ENCODE results near the gene FBXO15. TPM values are rescaled to one million over a fixed set of nuclear protein-coding genes. Genes with fewer than 3 reads are reported as not detected.

FBXO15 gene
- total RNA-seq, 1 donor from 2014 or later = not detected

DNA sequence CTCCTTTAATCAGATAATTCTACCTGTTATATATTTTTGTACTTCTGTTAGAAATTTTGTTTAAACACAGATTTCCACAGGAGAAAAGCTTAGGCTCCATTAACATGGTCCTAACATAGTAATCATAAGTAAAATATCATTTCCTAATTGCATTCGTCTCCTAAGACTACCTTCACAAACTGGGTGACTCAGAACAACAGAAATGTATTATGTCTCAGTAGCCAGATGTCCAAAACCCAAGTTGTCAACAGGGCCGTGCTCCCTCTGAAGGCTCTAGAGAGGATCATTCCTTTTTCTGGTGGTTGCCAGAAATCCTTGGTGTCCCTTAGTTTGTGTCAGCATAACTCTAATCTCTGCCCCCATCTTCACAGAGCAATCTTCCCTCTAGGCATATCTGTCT, 5.4 kb downstream of the FBXO15 start:
- peaks cover 7% of the 10 kb centered on the region for H3K4me1 ChIP-seq
- no peaks in the 10 kb centered on the region for H3K36me3 ChIP-seq
- no peak overlapping the region for H3K27ac ChIP-seq
- H3K9me3 ChIP-seq = no peaks in the 10 kb centered on the region
- no peak overlapping the region for H3K4me3 ChIP-seq
- no peaks in the 10 kb centered on the region for H3K27me3 ChIP-seq
- no peak for DNase-seq (ENCODE audit: extremely low spot score in 2 of 2)
- intact Hi-C loops (cut with DNase I) = no loop called here
- TF ChIP-seq, protein P1, sequence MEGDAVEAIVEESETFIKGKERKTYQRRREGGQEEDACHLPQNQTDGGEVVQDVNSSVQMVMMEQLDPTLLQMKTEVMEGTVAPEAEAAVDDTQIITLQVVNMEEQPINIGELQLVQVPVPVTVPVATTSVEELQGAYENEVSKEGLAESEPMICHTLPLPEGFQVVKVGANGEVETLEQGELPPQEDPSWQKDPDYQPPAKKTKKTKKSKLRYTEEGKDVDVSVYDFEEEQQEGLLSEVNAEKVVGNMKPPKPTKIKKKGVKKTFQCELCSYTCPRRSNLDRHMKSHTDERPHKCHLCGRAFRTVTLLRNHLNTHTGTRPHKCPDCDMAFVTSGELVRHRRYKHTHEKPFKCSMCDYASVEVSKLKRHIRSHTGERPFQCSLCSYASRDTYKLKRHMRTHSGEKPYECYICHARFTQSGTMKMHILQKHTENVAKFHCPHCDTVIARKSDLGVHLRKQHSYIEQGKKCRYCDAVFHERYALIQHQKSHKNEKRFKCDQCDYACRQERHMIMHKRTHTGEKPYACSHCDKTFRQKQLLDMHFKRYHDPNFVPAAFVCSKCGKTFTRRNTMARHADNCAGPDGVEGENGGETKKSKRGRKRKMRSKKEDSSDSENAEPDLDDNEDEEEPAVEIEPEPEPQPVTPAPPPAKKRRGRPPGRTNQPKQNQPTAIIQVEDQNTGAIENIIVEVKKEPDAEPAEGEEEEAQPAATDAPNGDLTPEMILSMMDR (IDR thresholded peaks at IDR 0.05) = no peak
- TF ChIP-seq POLR2AphosphoS5 (IDR thresholded peaks at IDR 0.05; ENCODE audit: insufficient read depth in 1 of 2, low read depth in 1 of 2) (no peak), POLR2A (IDR thresholded peaks at IDR 0.05) (no peak)

DNA sequence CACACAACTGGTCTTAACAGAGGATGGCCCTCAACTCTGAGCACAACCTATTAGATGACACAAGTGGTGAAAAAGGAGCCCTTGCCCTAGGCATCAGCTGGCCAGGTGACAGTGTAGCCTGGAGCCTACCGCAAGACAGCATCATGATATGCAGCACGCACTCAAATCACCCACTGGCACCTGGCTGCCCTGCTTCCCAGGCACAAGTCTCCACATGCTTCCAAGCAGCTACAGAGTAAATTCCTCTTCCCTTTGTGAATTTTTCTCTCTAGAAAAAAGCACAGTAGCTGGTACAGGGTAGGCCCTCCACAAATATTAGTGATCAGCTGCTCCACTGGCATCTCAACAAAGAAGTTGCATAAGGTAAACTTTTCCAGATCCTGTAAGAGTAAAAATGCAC, 6.0 kb downstream of the FBXO15 start:
- Histone ChIP-seq H3K4me3 (no peak overlapping the region), H3K36me3 (no peaks in the 10 kb centered on the region), H3K27me3 (no peaks in the 10 kb centered on the region), H3K4me1 (peaks cover under 1% of the 10 kb centered on the region), H3K27ac (no peak overlapping the region), H3K9me3 (no peaks in the 10 kb centered on the region)
- no peak for DNase-seq (ENCODE audit: extremely low spot score in 2 of 2)
- TF ChIP-seq POLR2A (IDR thresholded peaks at IDR 0.05) (no peak), POLR2AphosphoS5 (IDR thresholded peaks at IDR 0.05; ENCODE audit: insufficient read depth in 1 of 2, low read depth in 1 of 2) (no peak)
- TF ChIP-seq, protein P1 (IDR thresholded peaks at IDR 0.05) = no peak
- intact Hi-C loops (cut with DNase I) = no loop called here

DNA sequence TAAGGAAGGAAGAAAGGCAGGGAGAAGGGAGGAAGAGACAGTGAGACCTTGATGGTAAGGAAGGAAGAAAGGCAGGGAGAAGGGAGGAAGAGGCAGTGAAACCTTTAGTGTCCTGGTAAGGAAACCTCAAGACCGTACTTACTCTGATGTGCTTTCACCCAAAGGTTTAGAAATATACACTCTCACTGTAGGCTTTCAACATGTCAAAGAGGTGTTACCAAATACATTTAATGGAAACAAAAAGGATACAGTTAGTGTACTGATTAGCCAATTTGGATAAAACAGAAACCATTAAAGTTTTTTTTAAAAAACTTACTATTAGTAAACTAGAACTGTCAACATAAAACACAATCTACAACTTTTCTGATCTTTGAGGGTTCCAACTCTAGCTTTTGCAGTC, 7.1 kb downstream of the FBXO15 start:
- H3K27ac ChIP-seq = no peak overlapping the region
- DNase-seq (ENCODE audit: extremely low spot score in 2 of 2) = no peak
- TF ChIP-seq, protein P1 (IDR thresholded peaks at IDR 0.05) = no peak
- TF ChIP-seq POLR2AphosphoS5 (IDR thresholded peaks at IDR 0.05; ENCODE audit: insufficient read depth in 1 of 2, low read depth in 1 of 2) = no peak
- TF ChIP-seq POLR2A (IDR thresholded peaks at IDR 0.05) = no peak
- no peaks in the 10 kb centered on the region for H3K36me3 ChIP-seq
- H3K4me1 ChIP-seq = no peaks in the 10 kb centered on the region
- H3K27me3 ChIP-seq = no peaks in the 10 kb centered on the region
- no peaks in the 10 kb centered on the region for H3K9me3 ChIP-seq
- intact Hi-C loops (cut with DNase I) = no loop called here
- H3K4me3 ChIP-seq = no peak overlapping the region

DNA sequence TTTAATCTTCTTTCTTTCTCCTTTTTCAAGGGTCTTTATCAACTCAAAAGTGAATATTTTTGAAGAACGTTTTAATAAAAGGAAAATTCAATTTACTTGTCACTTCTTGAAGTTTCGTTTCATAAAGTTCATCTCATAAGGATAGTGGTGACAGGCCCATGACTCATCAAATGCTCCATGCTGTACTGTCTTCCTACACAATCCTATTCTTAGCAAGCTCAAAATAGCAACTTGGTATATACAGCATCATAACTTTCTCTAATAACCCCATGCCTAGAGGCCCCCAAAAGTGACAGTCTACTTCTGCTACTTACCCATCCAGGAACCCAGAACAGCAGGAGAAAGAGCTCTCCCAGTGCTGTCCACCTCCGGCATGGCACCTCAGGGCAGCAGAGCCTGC, 7.7 kb downstream of the FBXO15 start:
- DNase-seq (ENCODE audit: extremely low spot score in 2 of 2) = no peak
- TF ChIP-seq POLR2A (IDR thresholded peaks at IDR 0.05) = no peak
- no peak for TF ChIP-seq POLR2AphosphoS5 (IDR thresholded peaks at IDR 0.05; ENCODE audit: insufficient read depth in 1 of 2, low read depth in 1 of 2)
- TF ChIP-seq, protein P1 (IDR thresholded peaks at IDR 0.05) = no peak
- Histone ChIP-seq H3K27me3 (no peaks in the 10 kb centered on the region), H3K36me3 (no peaks in the 10 kb centered on the region), H3K9me3 (no peaks in the 10 kb centered on the region), H3K27ac (no peak overlapping the region), H3K4me1 (no peaks in the 10 kb centered on the region), H3K4me3 (no peak overlapping the region)
- intact Hi-C loops (cut with DNase I) = no loop called here

DNA sequence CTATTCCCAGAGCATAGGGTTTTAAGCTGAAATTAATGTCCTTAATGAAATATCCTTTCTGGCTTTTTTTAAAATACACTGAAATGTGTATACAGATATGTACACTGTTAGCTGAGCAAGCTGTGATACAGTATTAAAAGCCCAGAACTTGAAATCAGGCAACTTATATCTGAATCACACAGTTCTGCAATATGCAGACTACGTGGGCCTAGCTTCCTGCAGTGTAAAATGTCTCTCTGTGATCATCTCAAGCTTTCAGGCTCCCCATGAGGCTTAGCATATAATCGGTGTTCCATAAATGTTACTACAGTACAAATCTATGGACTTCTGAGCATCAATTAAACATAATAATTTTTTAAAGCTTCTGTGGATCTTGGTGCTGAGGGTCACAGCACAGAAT, 8.2 kb downstream of the FBXO15 start:
- H3K27ac ChIP-seq = no peak overlapping the region
- intact Hi-C loops (cut with DNase I) = no loop called here
- DNase-seq (ENCODE audit: extremely low spot score in 2 of 2) = no peak
- no peaks in the 10 kb centered on the region for H3K27me3 ChIP-seq
- H3K4me1 ChIP-seq = no peaks in the 10 kb centered on the region
- H3K9me3 ChIP-seq = no peaks in the 10 kb centered on the region
- H3K36me3 ChIP-seq = no peaks in the 10 kb centered on the region
- no peak for TF ChIP-seq POLR2A (IDR thresholded peaks at IDR 0.05)
- no peak for TF ChIP-seq POLR2AphosphoS5 (IDR thresholded peaks at IDR 0.05; ENCODE audit: insufficient read depth in 1 of 2, low read depth in 1 of 2)
- TF ChIP-seq, protein P1 (IDR thresholded peaks at IDR 0.05) = no peak
- no peak overlapping the region for H3K4me3 ChIP-seq

Data from vagina (tissue), 2 donors.